Tibial nerve (tissue), 4 donors: ENCODE measurements around the gene ACOXL. TPM values are rescaled to one million over a fixed set of nuclear protein-coding genes. Genes with fewer than 3 reads are reported as not detected.

Experiments used
- DNase-seq, 2 donors: peaks; one replicate each; pipeline ENCODE4 v3.0.0-alpha.2; 2019; ENCODE audit warnings: low spot score in 2 of 2
- H3K27ac ChIP-seq, 4 donors: fragments of 200-600 bp; sonication (generic) in 3 of 4; one replicate each; pipeline ENCODE4 v1.5.1; 2017 to 2019; ENCODE audit warnings: mild to moderate bottlenecking in 1 of 4
- H3K27me3 ChIP-seq, 2 donors: fragments of 200-600 bp; sonication (generic) in 1 of 2; one replicate each; pipeline versions ENCODE4 v1.5.1 to v1.6.0; 2017 to 2019
- H3K36me3 ChIP-seq, 3 donors: fragments of 200-600 bp; sonication (generic); one replicate each; pipeline ENCODE4 v1.5.1; 2018 to 2019
- H3K4me1 ChIP-seq, 4 donors: fragments of 200-600 bp; sonication (generic) in 3 of 4; one replicate each; pipeline ENCODE4 v1.5.1; 2017 to 2019
- H3K4me3 ChIP-seq, 4 donors: fragments of 200-600 bp; sonication (generic) in 3 of 4; one replicate each; pipeline ENCODE4 v1.5.1; 2017 to 2019; ENCODE audit warnings: mild to moderate bottlenecking in 1 of 4, moderate library complexity in 1 of 4
- H3K9me3 ChIP-seq, 4 donors: fragments of 200-600 bp; sonication (generic) in 3 of 4; one replicate each; pipeline ENCODE4 v1.5.1; 2017 to 2019
- CTCF ChIP-seq, 5 experiments: fragments of 200-600 bp in 3 of 5; fragments of 450-650 bp in 2 of 5; sonication (generic) in 3 of 5; IDR thresholded peaks; one replicate each; pipeline ENCODE4 v1.5.1; 2016 to 2019; ENCODE audit warnings: antibody characterized with exemption in 5 of 5, mild to moderate bottlenecking in 3 of 5, moderate library complexity in 2 of 5
- EP300 ChIP-seq, 2 donors: sonication (generic); formaldehyde crosslinking; IDR thresholded peaks; one replicate each; pipeline ENCODE4 v1.6.1; 2017; ENCODE audit warnings: antibody characterized with exemption in 2 of 2, mild to moderate bottlenecking in 1 of 2
- POLR2A ChIP-seq, 2 donors: fragments of 450-650 bp; IDR thresholded peaks; one replicate each; pipeline ENCODE4 v1.6.1; 2017; ENCODE audit warnings: antibody characterized with exemption in 2 of 2, mild to moderate bottlenecking in 2 of 2, moderate library complexity in 2 of 2
- WGBS, 2 donors: methylation state at CpG; one replicate each; pipeline ENCODE4 v1.1.5; 2018; 5-methylcytosine and 5-hydroxymethylcytosine counted together
- total RNA-seq, 4 donors: library from RNA; depleted of rRNA; stranded (reverse); fragments of >200 nt; gene quantifications; one replicate each; pipeline ENCODE4 v1.1.0, GENCODE V29; 2016

The ACOXL gene
- total RNA-seq, 4 donors from 2014 or later = 0.30 TPM; not detected in 3

GRCh38 chr2:110869472-110870446, 137.4 kb downstream of the ACOXL start:
- H3K36me3 ChIP-seq = no peaks in the 10 kb centered on the region
- TF ChIP-seq CTCF (IDR thresholded peaks at IDR 0.05) (no peak), POLR2A (IDR thresholded peaks at IDR 0.05) (no peak), EP300 (IDR thresholded peaks at IDR 0.05) (no peak)
- H3K4me3 ChIP-seq = no peak overlapping the region
- H3K4me1 ChIP-seq = no peaks in the 10 kb centered on the region
- H3K27me3 ChIP-seq = no peaks in the 10 kb centered on the region
- no peaks in the 10 kb centered on the region for H3K9me3 ChIP-seq
- H3K27ac ChIP-seq = no peak overlapping the region
- 58 to 64% methylated on average over 8 to 9 of the region's 10 CpGs for WGBS, 2 donors
- no peak for DNase-seq

DNA sequence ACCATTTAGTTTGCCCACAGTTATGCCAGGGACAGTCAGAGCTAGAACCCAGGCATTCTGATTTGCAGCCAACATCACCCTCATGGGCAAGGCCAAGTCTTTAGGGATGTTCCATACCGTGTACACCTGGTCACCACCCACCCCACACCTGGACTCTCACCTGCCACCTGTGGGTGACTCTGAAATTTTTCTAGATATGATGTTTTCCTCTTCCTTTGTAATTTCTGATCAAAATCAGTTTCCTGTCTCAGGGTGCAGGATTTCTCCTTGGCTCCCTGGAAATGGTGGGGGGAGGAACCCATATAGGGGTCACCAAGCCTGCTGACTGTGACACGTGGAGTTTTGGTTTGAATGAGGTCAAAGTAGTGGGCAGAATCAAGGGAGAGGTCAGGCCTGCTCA, 138.2 kb downstream of the ACOXL start:
- no peaks in the 10 kb centered on the region for H3K27me3 ChIP-seq
- TF ChIP-seq CTCF (IDR thresholded peaks at IDR 0.05) = no peak
- no peaks in the 10 kb centered on the region for H3K36me3 ChIP-seq
- no peak overlapping the region for H3K27ac ChIP-seq
- 47 to 50% methylated on average over 2 of the region's 2 CpGs for WGBS, 2 donors
- no peak overlapping the region for H3K4me3 ChIP-seq
- no peaks in the 10 kb centered on the region for H3K9me3 ChIP-seq
- H3K4me1 ChIP-seq = no peaks in the 10 kb centered on the region
- no peak for DNase-seq

GRCh38 chr2:110871637-110872036, 139.3 kb downstream of the ACOXL start:
- no peaks in the 10 kb centered on the region for H3K36me3 ChIP-seq
- H3K9me3 ChIP-seq = no peaks in the 10 kb centered on the region
- no peaks in the 10 kb centered on the region for H3K4me1 ChIP-seq
- WGBS, 2 donors = 70 to 77% methylated on average over 6 of the region's 6 CpGs
- H3K27me3 ChIP-seq = no peaks in the 10 kb centered on the region
- no peak overlapping the region for H3K27ac ChIP-seq
- no peak for DNase-seq
- no peak for TF ChIP-seq POLR2A (IDR thresholded peaks at IDR 0.05)
- TF ChIP-seq CTCF (IDR thresholded peaks at IDR 0.05) = no peak
- no peak for TF ChIP-seq EP300 (IDR thresholded peaks at IDR 0.05)
- H3K4me3 ChIP-seq = no peak overlapping the region

DNA sequence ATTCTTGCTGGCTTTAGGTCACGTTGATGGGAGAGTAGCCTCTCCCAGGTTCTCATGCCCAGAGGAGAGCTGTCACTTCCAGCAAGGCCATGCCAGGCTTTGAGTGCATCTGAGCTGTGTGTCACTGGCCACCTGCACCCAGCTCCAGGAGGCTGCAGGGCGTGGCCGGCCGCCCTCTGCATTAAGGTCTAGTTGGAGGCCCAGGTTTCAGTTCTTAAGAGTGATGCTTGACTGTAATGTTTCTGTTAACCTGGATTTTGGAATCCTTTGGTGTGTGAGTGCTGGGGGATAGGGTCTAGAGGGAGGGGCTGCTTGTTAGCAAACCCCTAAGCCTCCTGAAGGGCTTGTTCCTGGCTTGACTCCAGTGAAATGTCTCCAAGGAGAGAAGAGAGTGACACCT, 140.1 kb downstream of the ACOXL start:
- DNase-seq = no peak
- 85 to 90% methylated on average over 3 to 4 of the region's 4 CpGs for WGBS, 2 donors
- Histone ChIP-seq H3K9me3 (no peaks in the 10 kb centered on the region), H3K27me3 (no peaks in the 10 kb centered on the region), H3K27ac (no peak overlapping the region), H3K4me3 (no peak overlapping the region), H3K36me3 (no peaks in the 10 kb centered on the region), H3K4me1 (no peaks in the 10 kb centered on the region)
- no peak for TF ChIP-seq POLR2A (IDR thresholded peaks at IDR 0.05)
- TF ChIP-seq CTCF (IDR thresholded peaks at IDR 0.05) = no peak
- TF ChIP-seq EP300 (IDR thresholded peaks at IDR 0.05) = no peak

DNA sequence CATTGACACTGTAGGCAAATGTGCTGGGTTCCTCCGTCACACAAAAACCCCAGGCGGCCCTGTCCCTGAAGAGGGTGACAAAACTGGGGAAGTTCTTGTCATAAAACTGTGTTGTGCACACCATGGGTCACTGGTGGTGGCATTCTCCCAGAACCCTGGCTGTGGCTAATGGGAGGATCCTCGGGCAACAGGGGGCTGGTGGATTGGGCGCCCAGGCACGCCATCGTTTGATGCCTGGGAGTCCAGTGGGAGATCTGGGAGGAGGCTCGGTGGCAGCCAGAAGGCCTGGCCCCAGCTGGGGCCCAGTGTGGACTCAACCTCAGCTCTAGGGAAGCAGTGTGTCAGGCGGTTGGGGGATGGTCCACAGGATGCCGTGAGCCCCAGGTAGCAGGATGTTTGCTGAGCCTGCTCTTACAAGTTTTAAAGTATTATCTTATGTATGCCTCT, 140.7 kb downstream of the ACOXL start:
- H3K4me1 ChIP-seq = no peaks in the 10 kb centered on the region
- 85 to 89% methylated on average over 7 to 9 of the region's 9 CpGs for WGBS, 2 donors
- H3K27ac ChIP-seq = no peak overlapping the region
- no peaks in the 10 kb centered on the region for H3K27me3 ChIP-seq
- H3K9me3 ChIP-seq = peaks cover 0 to 5% (median 0%) of the 10 kb centered on the region in 4 donors
- no peak for DNase-seq
- H3K36me3 ChIP-seq = no peaks in the 10 kb centered on the region
- no peak overlapping the region for H3K4me3 ChIP-seq
- TF ChIP-seq POLR2A (IDR thresholded peaks at IDR 0.05) (no peak), EP300 (IDR thresholded peaks at IDR 0.05) (no peak), CTCF (IDR thresholded peaks at IDR 0.05) (no peak)
